DND-41 (cell line): ENCODE results near the gene POLR3G.

Source experiments
- ATAC-seq: fragments of 200-7000 bp; cut with Tn5 transposase; 3 replicates; pipeline ENCODE4 v1.9.1; 2021; ENCODE audit warnings: low read depth; ENCODE audit not compliant: insufficient read depth
- DNase-seq: peaks from one replicate; pipeline ENCODE4 v3.0.0-alpha.2; 2020
- H2AFZ ChIP-seq: 2 replicates; pipeline ENCODE4 v1.6.0; 2012; ENCODE audit warnings: low read depth, low read length
- H3K27ac ChIP-seq: 2 replicates; pipeline ENCODE4 v1.5.1; 2012; ENCODE audit warnings: low read length, inconsistent platforms
- H3K27me3 ChIP-seq: fragments of 200-600 bp; sonication (generic); 2 replicates; pipeline ENCODE4 v1.6.0; 2012; ENCODE audit warnings: low read length, mild to moderate bottlenecking, inconsistent platforms; ENCODE audit not compliant: insufficient read depth, poor library complexity
- H3K36me3 ChIP-seq: 2 replicates; pipeline ENCODE4 v1.5.1; 2012; ENCODE audit warnings: low read length, inconsistent platforms; ENCODE audit not compliant: insufficient read depth
- H3K4me1 ChIP-seq: 2 replicates; pipeline ENCODE4 v1.5.1; 2012; ENCODE audit warnings: mild to moderate bottlenecking, low read length; ENCODE audit not compliant: insufficient read depth
- H3K4me2 ChIP-seq: 2 replicates; pipeline ENCODE4 v1.6.0; 2012; ENCODE audit warnings: mild to moderate bottlenecking, moderate library complexity, low read length, inconsistent platforms; ENCODE audit not compliant: insufficient read depth
- H3K4me3 ChIP-seq, 2 experiments: fragments of 200-600 bp in 1 of 2; shearing (Covaris generic) in 1 of 2; 2 replicates each; pipeline ENCODE4 v1.5.1; 2012 to 2016; ENCODE audit warnings: inconsistent platforms in 2 of 2, low read length in 2 of 2, mild to moderate bottlenecking in 2 of 2, low read depth in 1 of 2, moderate library complexity in 1 of 2
- H3K79me2 ChIP-seq: 2 replicates; pipeline ENCODE4 v1.6.0; 2012; ENCODE audit warnings: low read length, inconsistent platforms; ENCODE audit not compliant: insufficient read depth
- H3K9ac ChIP-seq: 2 replicates; pipeline ENCODE4 v1.6.0; 2012; ENCODE audit warnings: low read depth, mild to moderate bottlenecking, inconsistent platforms, low read length, moderate library complexity
- H3K9me3 ChIP-seq: 2 replicates; pipeline ENCODE4 v1.5.1; 2012; ENCODE audit warnings: low read length, moderate library complexity, mild to moderate bottlenecking, inconsistent platforms; ENCODE audit not compliant: insufficient read depth, severe bottlenecking
- H4K20me1 ChIP-seq: 2 replicates; pipeline ENCODE4 v1.6.0; 2012; ENCODE audit warnings: low read length; ENCODE audit not compliant: insufficient read depth
- CTCF ChIP-seq: IDR thresholded peaks from 2 replicates; pipeline ENCODE4 v1.5.1; 2012; ENCODE audit warnings: borderline replicate concordance, low read length, moderate library complexity, mild to moderate bottlenecking; ENCODE audit not compliant: poor library complexity, severe bottlenecking; ENCODE audit errors: extremely low read depth
- EZH2 ChIP-seq: IDR thresholded peaks from 3 replicates; pipeline ENCODE4 v1.6.1; 2012; ENCODE audit warnings: borderline replicate concordance, low read depth, mild to moderate bottlenecking, moderate library complexity, low read length, inconsistent platforms; ENCODE audit not compliant: severe bottlenecking

The POLR3G gene

DNA sequence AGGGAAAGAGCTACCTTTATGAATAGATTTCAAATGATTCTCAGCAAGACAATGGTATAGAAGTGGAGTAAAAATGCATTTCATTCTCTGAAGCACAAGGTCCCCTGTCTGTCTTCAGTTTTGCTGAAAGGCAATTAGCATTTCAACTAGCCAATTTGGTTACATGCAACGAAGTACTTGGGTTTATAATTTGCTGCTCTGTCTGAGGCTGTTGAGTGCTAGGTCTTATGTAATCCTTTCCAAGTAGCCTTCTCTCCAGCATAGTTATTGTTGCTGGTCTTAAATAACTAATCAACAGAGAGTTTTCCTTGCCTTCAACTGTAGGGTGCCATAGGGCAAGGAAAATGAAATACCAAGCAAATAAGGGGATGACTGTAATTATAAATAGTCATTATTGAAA lies 88.4 kb downstream of the POLR3G start:
- H3K27ac ChIP-seq = no peak overlapping the region
- no peak overlapping the region for H3K4me2 ChIP-seq
- H3K36me3 ChIP-seq = no peaks in the 10 kb centered on the region
- no peaks in the 10 kb centered on the region for H3K9me3 ChIP-seq
- no peak overlapping the region for H2AFZ ChIP-seq
- no peak overlapping the region for H3K4me3 ChIP-seq
- no peak overlapping the region for H3K9ac ChIP-seq
- H3K27me3 ChIP-seq = peaks cover 4% of the 10 kb centered on the region
- DNase-seq (no peak), ATAC-seq (no peak)
- TF ChIP-seq CTCF (no peak), EZH2 (no peak)
- H3K79me2 ChIP-seq = no peaks in the 10 kb centered on the region
- H3K4me1 ChIP-seq = no peaks in the 10 kb centered on the region
- no peaks in the 10 kb centered on the region for H4K20me1 ChIP-seq
